Measurements from ENCODE around the gene BLM. TPM values are rescaled to one million over a fixed set of nuclear protein-coding genes. Genes with fewer than 3 reads are reported as not detected.

Gene BLM
- total and polyA plus RNA-seq, 12 donors: 3.5 to 35.0 (median 7.9) TPM

- intact Hi-C loops (cut with DNase I): loop anchor here in 1 of 10 donors (1.0 kb wide), 1 partner anchor 28 kb away; no protein-coding TSS in a partner anchor
- Histone ChIP-seq H3K36me3 (no peaks in the 10 kb centered on the region), H3K4me1 (peaks cover 0 to 17% (median 0%) of the 10 kb centered on the region in 9 donors), H3K4me3 (no peak overlapping the region), H3K9me3 (no peaks in the 10 kb centered on the region), H3K27me3 (no peaks in the 10 kb centered on the region), H3K27ac (no peak overlapping the region)
- no peak for TF ChIP-seq CTCF (IDR thresholded peaks at IDR 0.05)
- no peak for DNase-seq
- 69 to 73% methylated on average over 3 of the region's 3 CpGs for WGBS, 2 donors
- no peak for ATAC-seq
These were observed 24.9 kb downstream of the BLM start for GRCh38 chr15:90742087-90742486.

GRCh38 chr15:90743407-90743806, 26.3 kb downstream of the BLM start:
- DNase-seq (no peak), ATAC-seq (no peak)
- Histone ChIP-seq H3K4me1 (peaks cover 0 to 17% (median 0%) of the 10 kb centered on the region in 9 donors), H3K27ac (no peak overlapping the region), H3K4me3 (no peak overlapping the region), H3K27me3 (no peaks in the 10 kb centered on the region), H3K36me3 (no peaks in the 10 kb centered on the region), H3K9me3 (no peaks in the 10 kb centered on the region)
- TF ChIP-seq CTCF (IDR thresholded peaks at IDR 0.05): no peak
- 88 to 95% methylated on average over 1 of the region's 1 CpG for WGBS, 2 donors
- intact Hi-C loops (cut with DNase I): no loop called here

- intact Hi-C loops (cut with DNase I): no loop called here
- Histone ChIP-seq H3K9me3 (no peaks in the 10 kb centered on the region), H3K36me3 (no peaks in the 10 kb centered on the region), H3K27me3 (no peaks in the 10 kb centered on the region), H3K4me3 (no peak overlapping the region), H3K4me1 (peaks cover 0 to 13% (median 0%) of the 10 kb centered on the region in 9 donors), H3K27ac (no peak overlapping the region)
- TF ChIP-seq CTCF (IDR thresholded peaks at IDR 0.05): no peak
- WGBS, 2 donors: 98% methylated on average over 8 of the region's 8 CpGs
- DNase-seq (no peak), ATAC-seq (no peak)
These were observed 27.7 kb downstream of the BLM start for GRCh38 chr15:90744759-90745402.

DNA sequence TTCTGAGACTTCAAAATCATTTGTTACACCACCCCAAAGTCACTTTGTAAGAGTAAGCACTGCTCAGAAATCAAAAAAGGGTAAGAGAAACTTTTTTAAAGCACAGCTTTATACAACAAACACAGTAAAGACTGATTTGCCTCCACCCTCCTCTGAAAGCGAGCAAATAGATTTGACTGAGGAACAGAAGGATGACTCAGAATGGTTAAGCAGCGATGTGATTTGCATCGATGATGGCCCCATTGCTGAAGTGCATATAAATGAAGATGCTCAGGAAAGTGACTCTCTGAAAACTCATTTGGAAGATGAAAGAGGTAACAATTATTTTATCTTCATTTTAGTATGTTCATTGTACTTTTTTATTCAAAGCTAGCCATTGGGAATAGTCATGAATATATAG, 32.6 kb downstream of the BLM start:
- no peak overlapping the region for H3K27ac ChIP-seq
- H3K4me1 ChIP-seq: peaks cover 0 to 4% (median 0%) of the 10 kb centered on the region in 9 donors
- 93 to 96% methylated on average over 3 of the region's 3 CpGs for WGBS, 2 donors
- no peaks in the 10 kb centered on the region for H3K36me3 ChIP-seq
- no peaks in the 10 kb centered on the region for H3K27me3 ChIP-seq
- no peaks in the 10 kb centered on the region for H3K9me3 ChIP-seq
- TF ChIP-seq CTCF (IDR thresholded peaks at IDR 0.05): no peak
- H3K4me3 ChIP-seq: no peak overlapping the region
- no peak for ATAC-seq
- no peak for DNase-seq
- intact Hi-C loops (cut with DNase I): no loop called here

Measured in heart right ventricle (tissue), 16 donors.